ENCODE results near the gene RAD51B.

- TF ChIP-seq, protein P1, sequence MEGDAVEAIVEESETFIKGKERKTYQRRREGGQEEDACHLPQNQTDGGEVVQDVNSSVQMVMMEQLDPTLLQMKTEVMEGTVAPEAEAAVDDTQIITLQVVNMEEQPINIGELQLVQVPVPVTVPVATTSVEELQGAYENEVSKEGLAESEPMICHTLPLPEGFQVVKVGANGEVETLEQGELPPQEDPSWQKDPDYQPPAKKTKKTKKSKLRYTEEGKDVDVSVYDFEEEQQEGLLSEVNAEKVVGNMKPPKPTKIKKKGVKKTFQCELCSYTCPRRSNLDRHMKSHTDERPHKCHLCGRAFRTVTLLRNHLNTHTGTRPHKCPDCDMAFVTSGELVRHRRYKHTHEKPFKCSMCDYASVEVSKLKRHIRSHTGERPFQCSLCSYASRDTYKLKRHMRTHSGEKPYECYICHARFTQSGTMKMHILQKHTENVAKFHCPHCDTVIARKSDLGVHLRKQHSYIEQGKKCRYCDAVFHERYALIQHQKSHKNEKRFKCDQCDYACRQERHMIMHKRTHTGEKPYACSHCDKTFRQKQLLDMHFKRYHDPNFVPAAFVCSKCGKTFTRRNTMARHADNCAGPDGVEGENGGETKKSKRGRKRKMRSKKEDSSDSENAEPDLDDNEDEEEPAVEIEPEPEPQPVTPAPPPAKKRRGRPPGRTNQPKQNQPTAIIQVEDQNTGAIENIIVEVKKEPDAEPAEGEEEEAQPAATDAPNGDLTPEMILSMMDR (IDR thresholded peaks at IDR 0.05), result no peak
- TF ChIP-seq POLR2A (IDR thresholded peaks at IDR 0.05), result no peak
Observed at GRCh38 chr14:67850066-67850830, 30.7 kb downstream of the RAD51B start.

All from ovary (tissue), 3 donors.